Measurements from ENCODE around the gene CHRNA3.

DNA sequence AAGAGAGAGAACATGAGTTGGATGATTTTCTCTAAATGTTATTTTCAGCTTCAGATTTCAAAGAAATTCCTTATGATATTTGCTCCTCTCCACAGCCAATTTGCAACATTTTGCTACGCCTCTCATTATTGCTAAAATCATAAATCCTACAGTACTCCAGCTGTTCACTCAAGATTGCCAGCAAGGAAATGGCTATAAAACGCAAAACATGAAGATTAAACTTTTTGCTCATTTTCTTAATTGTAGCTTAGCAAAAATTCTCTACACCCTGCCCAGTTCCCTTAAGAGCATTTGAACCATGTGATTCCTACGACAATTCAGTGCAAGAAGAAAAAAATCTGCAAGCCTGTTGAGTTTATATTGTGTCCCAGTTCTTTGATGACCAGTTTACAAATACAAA, 6.8 kb downstream of the CHRNA3 start:
- TF ChIP-seq, protein P1, sequence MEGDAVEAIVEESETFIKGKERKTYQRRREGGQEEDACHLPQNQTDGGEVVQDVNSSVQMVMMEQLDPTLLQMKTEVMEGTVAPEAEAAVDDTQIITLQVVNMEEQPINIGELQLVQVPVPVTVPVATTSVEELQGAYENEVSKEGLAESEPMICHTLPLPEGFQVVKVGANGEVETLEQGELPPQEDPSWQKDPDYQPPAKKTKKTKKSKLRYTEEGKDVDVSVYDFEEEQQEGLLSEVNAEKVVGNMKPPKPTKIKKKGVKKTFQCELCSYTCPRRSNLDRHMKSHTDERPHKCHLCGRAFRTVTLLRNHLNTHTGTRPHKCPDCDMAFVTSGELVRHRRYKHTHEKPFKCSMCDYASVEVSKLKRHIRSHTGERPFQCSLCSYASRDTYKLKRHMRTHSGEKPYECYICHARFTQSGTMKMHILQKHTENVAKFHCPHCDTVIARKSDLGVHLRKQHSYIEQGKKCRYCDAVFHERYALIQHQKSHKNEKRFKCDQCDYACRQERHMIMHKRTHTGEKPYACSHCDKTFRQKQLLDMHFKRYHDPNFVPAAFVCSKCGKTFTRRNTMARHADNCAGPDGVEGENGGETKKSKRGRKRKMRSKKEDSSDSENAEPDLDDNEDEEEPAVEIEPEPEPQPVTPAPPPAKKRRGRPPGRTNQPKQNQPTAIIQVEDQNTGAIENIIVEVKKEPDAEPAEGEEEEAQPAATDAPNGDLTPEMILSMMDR (IDR thresholded peaks at IDR 0.05) = no peak
- TF ChIP-seq POLR2A (IDR thresholded peaks at IDR 0.05) = no peak
- TF ChIP-seq EP300 (IDR thresholded peaks at IDR 0.05) = no peak

Measured in tibial nerve (tissue), 4 donors.